Neutrophil (primary cell): ENCODE data around the gene RGMA.
"Not testable (repeated sequence)": the region's sequence is repeated elsewhere in the genome, so short reads cannot be mapped to it uniquely, and the experiment has no call there.

Experiments
- H3K27ac ChIP-seq: fragments of 200-600 bp; sonication (generic); 2 replicates; pipeline ENCODE4 v1.5.1; 2016; ENCODE audit warnings: mild to moderate bottlenecking, moderate library complexity
- H3K27me3 ChIP-seq: fragments of 200-600 bp; sonication (generic); 2 replicates; pipeline ENCODE4 v1.6.0; 2016; ENCODE audit warnings: mild to moderate bottlenecking
- H3K36me3 ChIP-seq: fragments of 200-600 bp; sonication (generic); 2 replicates; pipeline ENCODE4 v1.5.1; 2017
- H3K4me1 ChIP-seq, 2 experiments: fragments of 200-600 bp in 1 of 2; sonication (generic) in 1 of 2; 1 replicate in 1 of 2; 2 replicates in 1 of 2; pipeline versions ENCODE4 v1.5.1 to v1.6.1; 2013 to 2016; ENCODE audit warnings: low read depth in 1 of 2, low read length in 1 of 2, mild to moderate bottlenecking in 1 of 2, moderate library complexity in 1 of 2; ENCODE audit not compliant: control insufficient read depth in 1 of 2, insufficient read depth in 1 of 2
- H3K4me3 ChIP-seq, 2 experiments: fragments of 200-600 bp in 1 of 2; sonication (generic) in 1 of 2; 1 replicate in 1 of 2; 2 replicates in 1 of 2; pipeline ENCODE4 v1.5.1; 2013 to 2016; ENCODE audit warnings: low read depth in 1 of 2, low read length in 1 of 2, mild to moderate bottlenecking in 1 of 2, moderate library complexity in 1 of 2
- H3K9me3 ChIP-seq: fragments of 200-600 bp; sonication (generic); 2 replicates; pipeline ENCODE4 v1.5.1; 2016
- TF ChIP-seq, protein P1 (sequence below): fragments of 200-600 bp; sonication (generic); IDR thresholded peaks from 2 replicates; pipeline ENCODE4 v1.5.1; 2016; ENCODE audit warnings: antibody characterized with exemption

Gene RGMA

GRCh38 chr15:93043621-93044300 lies 45.2 kb downstream of the RGMA start:
- TF ChIP-seq, protein P1, sequence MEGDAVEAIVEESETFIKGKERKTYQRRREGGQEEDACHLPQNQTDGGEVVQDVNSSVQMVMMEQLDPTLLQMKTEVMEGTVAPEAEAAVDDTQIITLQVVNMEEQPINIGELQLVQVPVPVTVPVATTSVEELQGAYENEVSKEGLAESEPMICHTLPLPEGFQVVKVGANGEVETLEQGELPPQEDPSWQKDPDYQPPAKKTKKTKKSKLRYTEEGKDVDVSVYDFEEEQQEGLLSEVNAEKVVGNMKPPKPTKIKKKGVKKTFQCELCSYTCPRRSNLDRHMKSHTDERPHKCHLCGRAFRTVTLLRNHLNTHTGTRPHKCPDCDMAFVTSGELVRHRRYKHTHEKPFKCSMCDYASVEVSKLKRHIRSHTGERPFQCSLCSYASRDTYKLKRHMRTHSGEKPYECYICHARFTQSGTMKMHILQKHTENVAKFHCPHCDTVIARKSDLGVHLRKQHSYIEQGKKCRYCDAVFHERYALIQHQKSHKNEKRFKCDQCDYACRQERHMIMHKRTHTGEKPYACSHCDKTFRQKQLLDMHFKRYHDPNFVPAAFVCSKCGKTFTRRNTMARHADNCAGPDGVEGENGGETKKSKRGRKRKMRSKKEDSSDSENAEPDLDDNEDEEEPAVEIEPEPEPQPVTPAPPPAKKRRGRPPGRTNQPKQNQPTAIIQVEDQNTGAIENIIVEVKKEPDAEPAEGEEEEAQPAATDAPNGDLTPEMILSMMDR, result no peak
- H3K9me3 ChIP-seq, result no peaks in the 10 kb centered on the region
- H3K36me3 ChIP-seq, result no peaks in the 10 kb centered on the region
- H3K4me1 ChIP-seq, result peaks cover 3 to 47% of the 10 kb centered on the region in 2 experiments
- peaks cover 13% of the 10 kb centered on the region for H3K27me3 ChIP-seq
- no peak overlapping the region for H3K4me3 ChIP-seq
- H3K27ac ChIP-seq, result no peak overlapping the region

GRCh38 chr15:93042691-93043378 lies 46.2 kb downstream of the RGMA start:
- H3K27me3 ChIP-seq, result peaks cover 4% of the 10 kb centered on the region
- no peaks in the 10 kb centered on the region for H3K9me3 ChIP-seq
- H3K27ac ChIP-seq, result no peak overlapping the region
- no peak overlapping the region for H3K4me3 ChIP-seq
- TF ChIP-seq, protein P1, result no peak
- H3K36me3 ChIP-seq, result no peaks in the 10 kb centered on the region
- peaks cover 3 to 43% of the 10 kb centered on the region in 2 experiments for H3K4me1 ChIP-seq

DNA sequence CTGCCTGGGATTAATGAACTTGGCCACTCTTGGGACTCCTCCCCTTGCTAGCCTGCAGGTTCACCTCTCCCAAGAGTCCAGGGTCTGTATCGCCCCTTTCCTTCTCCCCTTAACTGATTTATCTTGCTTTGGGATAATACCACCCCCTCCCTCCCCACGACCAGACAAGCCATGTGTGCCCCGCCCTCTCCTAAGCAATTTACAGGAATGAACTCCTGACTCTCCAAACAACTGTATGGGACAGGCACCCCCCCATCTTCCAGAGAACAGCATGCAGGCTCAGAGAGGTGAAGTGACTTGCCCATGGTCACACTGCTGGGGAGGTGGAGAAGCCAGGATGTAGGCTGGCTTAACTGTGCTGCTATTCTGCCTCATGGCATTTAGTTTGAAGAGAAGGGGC lies 46.8 kb downstream of the RGMA start:
- Histone ChIP-seq H3K4me1 (peaks cover 6 to 44% of the 10 kb centered on the region in 2 experiments), H3K9me3 (no peaks in the 10 kb centered on the region), H3K4me3 (no peak overlapping the region), H3K27ac (no peak overlapping the region), H3K36me3 (no peaks in the 10 kb centered on the region), H3K27me3 (no peaks in the 10 kb centered on the region)
- TF ChIP-seq, protein P1, result no peak

- TF ChIP-seq, protein P1, result no peak
- Histone ChIP-seq H3K27me3 (no peaks in the 10 kb centered on the region), H3K4me3 (no peak overlapping the region), H3K27ac (no peak overlapping the region), H3K36me3 (no peaks in the 10 kb centered on the region), H3K4me1 (peaks cover 16 to 54% of the 10 kb centered on the region in 2 experiments), H3K9me3 (no peaks in the 10 kb centered on the region)
Measured at GRCh38 chr15:93041159-93041547, 47.9 kb downstream of the RGMA start.

DNA sequence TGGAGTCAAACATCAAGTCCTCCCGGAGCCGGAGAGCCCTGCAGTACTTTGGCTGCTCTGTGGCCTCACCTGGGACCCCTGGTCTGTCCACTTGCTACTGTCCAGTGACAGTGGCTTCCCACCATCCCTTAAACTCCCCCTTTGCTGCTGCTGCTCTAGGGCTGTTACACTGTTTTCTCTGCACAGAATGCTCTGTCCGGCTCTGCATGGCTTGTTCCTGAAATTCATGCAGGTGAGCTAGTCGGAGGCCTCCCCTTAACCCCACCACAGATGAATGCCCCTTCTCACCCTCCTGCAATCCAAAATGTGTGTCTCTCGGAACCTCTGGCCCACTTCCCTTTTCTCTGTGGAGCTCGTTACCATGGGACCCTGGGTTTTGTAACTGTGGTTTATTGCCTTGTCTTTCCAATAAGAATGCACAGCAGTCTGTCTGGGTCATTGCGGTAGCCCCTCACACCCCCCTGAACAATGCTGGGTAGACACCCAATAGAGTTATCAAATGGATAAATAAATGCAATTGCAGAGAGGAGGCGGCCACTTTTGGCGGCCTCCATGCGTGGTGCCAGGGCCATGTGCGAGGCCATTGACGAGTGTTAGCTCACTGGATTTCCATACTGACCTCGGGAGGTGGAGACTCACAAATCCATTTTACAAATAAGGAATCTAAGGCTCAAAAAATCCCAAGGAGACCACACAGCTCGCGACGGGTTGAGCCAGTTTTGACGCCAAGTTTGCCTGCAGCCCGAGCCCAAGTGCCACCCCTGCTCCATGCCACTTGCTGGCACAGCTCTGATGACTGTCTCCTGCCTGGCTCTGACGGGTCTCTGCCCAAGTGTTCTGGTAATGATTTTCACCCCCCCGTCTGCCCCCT lies 48.5 kb downstream of the RGMA start:
- H3K4me3 ChIP-seq, result peak overlapping the region in 1 of 2 experiments; percentile 33
- peaks cover 19 to 61% of the 10 kb centered on the region in 2 experiments for H3K4me1 ChIP-seq
- H3K27me3 ChIP-seq, result no peaks in the 10 kb centered on the region
- H3K9me3 ChIP-seq, result no peaks in the 10 kb centered on the region
- H3K36me3 ChIP-seq, result no peaks in the 10 kb centered on the region
- H3K27ac ChIP-seq, result peak overlapping the region; percentile 47
- TF ChIP-seq, protein P1, result no peak

- not testable (repeated sequence) for H3K9me3 ChIP-seq, H3K36me3 ChIP-seq, H3K4me3 ChIP-seq, H3K27me3 ChIP-seq
- peak overlapping the region; percentile 51 for H3K27ac ChIP-seq
- peaks cover 19 to 61% of the 10 kb centered on the region in 2 experiments for H3K4me1 ChIP-seq
Measured at GRCh38 chr15:93039562-93040287, 49.3 kb downstream of the RGMA start.
